Measurements from ENCODE around the gene FIGNL2. TPM values are rescaled to one million over a fixed set of nuclear protein-coding genes. Genes with fewer than 3 reads are reported as not detected.
A peak's percentile ranks its signal among the peaks of the same experiment; 100 is the strongest.

FIGNL2 gene
- total and polyA plus RNA-seq, 2 experiments from 2014 or later = 3.0 to 14.1 TPM

GRCh38 chr12:51823875-51824565 is 24.5 kb downstream of the FIGNL2 start:
- peak; percentile 70 to 79 for DNase-seq (ENCODE audit: low read depth in 1 of 2, low spot score in 1 of 2)
- H3K36me3 ChIP-seq = no peaks in the 10 kb centered on the region

GRCh38 chr12:51822956-51823355 is 25.6 kb downstream of the FIGNL2 start:
- Histone ChIP-seq H3K27ac (no peak overlapping the region), H3K4me1 (ENCODE audit: low read depth) (no peaks in the 10 kb centered on the region), H3K36me3 (no peaks in the 10 kb centered on the region), H3K9me3 (ENCODE audit: low read depth) (no peaks in the 10 kb centered on the region), H3K27me3 (peaks cover 9% of the 10 kb centered on the region), H3K4me3 (no peak overlapping the region)
- DNase-seq (ENCODE audit: low read depth in 1 of 2, low spot score in 1 of 2) = no peak
- TF ChIP-seq CTCF (IDR thresholded peaks at IDR 0.05; ENCODE audit: low read depth, low read length) = no peak

More at GRCh38 chr12:51823875-51824565, 24.5 kb downstream of the FIGNL2 start:
- peak; percentile 59 for TF ChIP-seq CTCF (IDR thresholded peaks at IDR 0.05; ENCODE audit: low read depth, low read length)
- no peaks in the 10 kb centered on the region for H3K9me3 ChIP-seq (ENCODE audit: low read depth)
- H3K4me3 ChIP-seq = no peak overlapping the region
- H3K27me3 ChIP-seq = peaks cover 9% of the 10 kb centered on the region
- H3K27ac ChIP-seq = no peak overlapping the region
- no peaks in the 10 kb centered on the region for H3K4me1 ChIP-seq (ENCODE audit: low read depth)

DNA sequence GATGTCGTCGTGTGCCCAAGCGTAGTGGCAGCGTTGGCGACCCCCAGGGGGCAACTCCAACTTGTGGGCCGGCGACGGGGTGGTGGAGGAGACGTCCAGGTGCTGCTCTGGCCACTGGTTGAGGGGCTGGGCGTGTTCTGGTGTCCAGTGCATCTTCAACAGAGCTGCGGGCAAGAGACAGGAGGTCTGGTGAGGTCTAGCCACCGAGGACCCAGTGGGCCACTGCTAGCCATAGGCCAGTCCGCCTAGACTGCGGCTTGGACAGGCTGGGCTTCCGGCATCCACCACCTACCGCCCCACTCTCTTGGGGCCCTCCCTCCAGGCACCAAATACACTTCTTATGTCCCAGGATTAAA is 26.3 kb downstream of the FIGNL2 start:
- Histone ChIP-seq H3K27me3 (peaks cover 9% of the 10 kb centered on the region), H3K4me1 (ENCODE audit: low read depth) (no peaks in the 10 kb centered on the region), H3K4me3 (no peak overlapping the region), H3K9me3 (ENCODE audit: low read depth) (no peaks in the 10 kb centered on the region), H3K36me3 (no peaks in the 10 kb centered on the region), H3K27ac (no peak overlapping the region)
- no peak for TF ChIP-seq CTCF (IDR thresholded peaks at IDR 0.05; ENCODE audit: low read depth, low read length)
- no peak for DNase-seq (ENCODE audit: low read depth in 1 of 2, low spot score in 1 of 2)

- no peak for DNase-seq (ENCODE audit: low read depth in 1 of 2, low spot score in 1 of 2)
- no peak for TF ChIP-seq CTCF (IDR thresholded peaks at IDR 0.05; ENCODE audit: low read depth, low read length)
- Histone ChIP-seq H3K27me3 (peaks cover 9% of the 10 kb centered on the region), H3K4me3 (peak overlapping the region; percentile 28), H3K4me1 (ENCODE audit: low read depth) (no peaks in the 10 kb centered on the region), H3K36me3 (no peaks in the 10 kb centered on the region), H3K27ac (no peak overlapping the region), H3K9me3 (ENCODE audit: low read depth) (no peaks in the 10 kb centered on the region)
Measured at GRCh38 chr12:51821440-51822260, 26.9 kb downstream of the FIGNL2 start.

DNA sequence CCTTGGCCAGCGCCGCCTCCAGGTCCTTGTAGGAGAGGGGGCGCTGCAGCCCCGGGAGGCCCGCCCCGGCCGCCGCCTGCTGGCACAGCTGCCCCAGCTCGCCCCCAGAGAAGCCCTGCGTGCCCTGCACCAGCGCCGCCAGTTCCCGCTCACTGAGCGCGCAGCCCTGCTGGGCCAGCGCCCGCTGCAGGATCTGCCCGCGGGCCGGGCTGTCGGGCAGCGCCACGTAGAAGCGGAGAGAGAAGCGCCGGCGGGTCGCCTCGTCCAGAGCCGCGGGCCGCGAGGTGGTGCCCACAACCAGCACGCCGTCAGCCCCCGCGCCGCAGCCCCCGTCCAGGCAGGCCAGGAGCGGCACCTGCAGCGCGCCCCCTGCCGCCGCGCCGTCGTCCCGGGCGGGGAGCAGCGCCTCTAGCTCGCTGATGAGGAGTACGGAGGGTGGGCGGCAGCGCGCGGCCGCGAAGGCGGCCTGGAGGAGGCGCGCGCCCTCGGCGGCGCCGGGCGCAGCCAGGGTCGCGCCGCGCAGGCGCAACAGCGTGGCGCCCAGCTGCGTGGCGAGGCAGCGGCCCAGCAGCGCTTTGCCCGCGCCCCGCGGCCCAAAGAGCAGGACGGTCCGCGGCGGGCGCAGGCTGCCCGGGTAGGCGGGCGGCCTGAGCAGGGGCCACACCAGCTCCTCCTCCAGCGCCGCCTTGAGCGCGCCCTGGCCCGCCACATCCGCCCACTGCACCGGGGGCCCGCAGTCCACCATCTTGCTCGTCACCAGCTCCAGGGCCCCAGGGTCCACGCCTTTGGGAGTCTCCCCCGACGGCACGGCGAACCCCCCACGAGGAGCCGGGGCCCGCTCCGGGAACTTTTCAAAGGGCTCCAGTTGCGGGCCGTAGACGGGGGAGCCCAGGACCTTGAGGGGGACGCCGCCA is 27.7 kb downstream of the FIGNL2 start:
- DNase-seq (ENCODE audit: low read depth in 1 of 2, low spot score in 1 of 2) = peak; percentile 72 to 77
- peaks cover 9% of the 10 kb centered on the region for H3K27me3 ChIP-seq
- no peaks in the 10 kb centered on the region for H3K4me1 ChIP-seq (ENCODE audit: low read depth)
- H3K36me3 ChIP-seq = no peaks in the 10 kb centered on the region
- peak; percentile 25 for TF ChIP-seq CTCF (IDR thresholded peaks at IDR 0.05; ENCODE audit: low read depth, low read length)
- peak overlapping the region; percentile 28 for H3K4me3 ChIP-seq
- H3K9me3 ChIP-seq (ENCODE audit: low read depth) = no peaks in the 10 kb centered on the region
- no peak overlapping the region for H3K27ac ChIP-seq

Data from cardiac muscle cell (in vitro differentiated cells and primary cell).